ENCODE results near the gene ATP11A.

GRCh38 chr13:112917737-112918136, 227.9 kb downstream of the ATP11A start:
- TF ChIP-seq CTCF (IDR thresholded peaks at IDR 0.05; ENCODE audit: poor library complexity) (no peak), EZH2 (IDR thresholded peaks at IDR 0.05; ENCODE audit: borderline replicate concordance) (no peak)
